GM12891 (cell line): ENCODE data around the gene PKP2.

ENCODE experiments used
- POLR2A ChIP-seq: IDR thresholded peaks from 2 replicates; pipeline ENCODE4 v1.6.1; 2011; ENCODE audit warnings: low read depth, low read length, control low read depth
- POLR2AphosphoS5 ChIP-seq: IDR thresholded peaks from 2 replicates; pipeline ENCODE4 v1.6.1; 2011; ENCODE audit warnings: low read depth, low read length, control low read depth
- SPI1 ChIP-seq: IDR thresholded peaks from 2 replicates; pipeline ENCODE4 v1.6.1; 2011; ENCODE audit warnings: low read depth, low read length, control low read depth
- TAF1 ChIP-seq: IDR thresholded peaks from 2 replicates; pipeline ENCODE4 v1.6.1; 2011; ENCODE audit warnings: low read depth, low read length, control low read depth

GRCh38 chr12:32889011-32889760 is 7.4 kb downstream of the PKP2 start:
- no peak for TF ChIP-seq POLR2A
- no peak for TF ChIP-seq TAF1
- TF ChIP-seq POLR2AphosphoS5 = no peak
- no peak for TF ChIP-seq SPI1
